Spinal cord (tissue), 10 donors: ENCODE measurements around the gene ESRRG. TPM values are rescaled to one million over a fixed set of nuclear protein-coding genes. Genes with fewer than 3 reads are reported as not detected.
A peak's percentile ranks its signal among the peaks of the same experiment; 100 is the strongest.

Source experiments
- DNase-seq, 6 donors: peaks; one replicate each; pipeline versions ENCODE4 v3.0.0 to v3.0.0-alpha.2; 2013 to 2015; ENCODE audit warnings: low spot score in 6 of 6, low read depth in 4 of 6
- H3K27ac ChIP-seq: one replicate; pipeline ENCODE4 v1.5.1; 2013; ENCODE audit warnings: low read depth, low read length, control low read depth
- H3K27me3 ChIP-seq: one replicate; pipeline ENCODE4 v1.6.1; 2013; ENCODE audit warnings: low read length; ENCODE audit not compliant: control insufficient read depth, insufficient read depth
- H3K36me3 ChIP-seq: one replicate; pipeline ENCODE4 v1.6.1; 2013; ENCODE audit warnings: low read length; ENCODE audit not compliant: control insufficient read depth, insufficient read depth
- H3K4me1 ChIP-seq: one replicate; pipeline ENCODE4 v1.6.1; 2013; ENCODE audit warnings: low read length; ENCODE audit not compliant: control insufficient read depth, insufficient read depth
- H3K4me3 ChIP-seq: one replicate; pipeline ENCODE4 v1.5.1; 2013; ENCODE audit warnings: low read depth, low read length, control low read depth
- H3K9me3 ChIP-seq: one replicate; pipeline ENCODE4 v1.6.1; 2013; ENCODE audit warnings: low read length; ENCODE audit not compliant: control insufficient read depth, insufficient read depth
- WGBS: methylation state at CpG from one replicate; pipeline ENCODE4 v1.1.5; 2013; ENCODE audit warnings: missing lambda C conversion rate; ENCODE audit not compliant: insufficient coverage; 5-methylcytosine and 5-hydroxymethylcytosine counted together
- polyA plus RNA-seq, 2 donors: library from polyadenylated mRNA; unstranded; fragments of 120-200 nt; gene quantifications; one replicate each; pipeline ENCODE4 v1.2.1, GENCODE V29; 2013; ENCODE audit not compliant: insufficient read length in 2 of 2
- total RNA-seq, 2 donors: library from RNA; depleted of rRNA in 1 of 2; stranded (reverse); fragments of 120-200 nt in 1 of 2; fragments of >200 nt in 1 of 2; gene quantifications; one replicate each; pipeline versions ENCODE4 v1.2.3 to v1.2.4, GENCODE V29; 2013 to 2014
- donor health status: healthy.

The ESRRG gene
- total and polyA plus RNA-seq, 4 donors, result 14.1 to 48.4 (median 34.8) TPM

DNA sequence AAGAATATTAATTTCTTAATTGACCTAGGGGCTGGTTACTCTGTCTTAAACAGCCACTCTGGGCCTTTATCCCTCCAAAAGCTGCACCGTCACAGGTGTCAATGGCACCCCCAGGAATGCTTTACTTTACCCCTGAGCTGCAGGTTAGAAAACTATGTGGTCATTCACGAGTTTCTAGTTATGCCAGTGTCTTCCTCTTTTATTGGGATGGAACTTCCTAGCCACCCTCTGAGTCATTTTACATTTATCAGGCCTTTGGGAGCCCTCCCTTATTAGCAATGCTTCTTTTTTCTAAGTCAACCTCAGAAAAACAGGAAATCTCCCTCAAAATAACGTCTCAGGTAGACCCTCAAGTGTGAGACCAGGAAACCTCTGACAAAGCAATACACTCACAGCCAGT is 240.6 kb downstream of the ESRRG start:
- Histone ChIP-seq H3K9me3 (peaks cover 1% of the 10 kb centered on the region), H3K4me1 (no peaks in the 10 kb centered on the region), H3K4me3 (no peak overlapping the region), H3K36me3 (no peaks in the 10 kb centered on the region), H3K27ac (no peak overlapping the region), H3K27me3 (no peaks in the 10 kb centered on the region)
- 93% methylated on average over 2 of the region's 3 CpGs for WGBS
- no peak for DNase-seq

GRCh38 chr1:216478238-216478637 is 245.0 kb downstream of the ESRRG start:
- Histone ChIP-seq H3K9me3 (peaks cover 1% of the 10 kb centered on the region), H3K4me3 (no peak overlapping the region), H3K36me3 (no peaks in the 10 kb centered on the region), H3K4me1 (no peaks in the 10 kb centered on the region), H3K27me3 (no peaks in the 10 kb centered on the region), H3K27ac (no peak overlapping the region)
- DNase-seq, result no peak
- WGBS, result 91% methylated on average over 7 of the region's 8 CpGs

GRCh38 chr1:216476341-216476740 is 246.9 kb downstream of the ESRRG start:
- DNase-seq, result peak in 1 of 6 donors; percentile 7
- Histone ChIP-seq H3K27ac (no peak overlapping the region), H3K4me1 (no peaks in the 10 kb centered on the region), H3K4me3 (no peak overlapping the region), H3K9me3 (peaks cover 1% of the 10 kb centered on the region), H3K36me3 (no peaks in the 10 kb centered on the region), H3K27me3 (no peaks in the 10 kb centered on the region)
- WGBS, result no CpG with 5 or more reads among the region's 1 CpG

DNA sequence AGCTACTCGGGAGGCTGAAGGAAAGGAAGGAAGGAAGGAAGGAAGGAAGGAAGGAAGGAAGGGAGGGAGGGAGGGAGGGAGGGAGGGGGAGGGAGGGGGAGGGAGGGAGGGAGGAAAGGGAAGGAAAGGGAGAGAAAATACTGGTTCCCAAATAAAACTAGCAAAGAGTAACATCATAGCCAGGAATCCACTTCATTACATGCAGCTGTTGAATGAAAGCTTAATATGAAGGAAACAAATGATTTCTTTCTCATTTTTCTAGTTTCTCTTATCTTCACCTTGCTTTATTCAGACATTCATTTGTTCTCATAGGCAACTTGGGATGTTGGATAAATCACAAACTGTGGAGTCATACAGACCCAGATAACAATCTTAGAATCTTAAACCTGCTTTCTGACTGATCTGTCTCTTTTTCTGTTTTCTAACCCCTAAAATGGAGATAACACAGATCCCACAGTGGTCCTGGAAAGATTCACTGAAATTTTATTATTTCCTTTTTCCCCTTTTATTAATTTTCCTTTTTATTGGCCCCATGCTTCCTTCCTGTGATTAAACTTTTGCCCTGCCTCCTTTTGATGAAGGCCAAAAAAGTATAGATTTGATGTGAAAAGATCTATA is 247.5 kb downstream of the ESRRG start:
- H3K27ac ChIP-seq, result no peak overlapping the region
- no peaks in the 10 kb centered on the region for H3K36me3 ChIP-seq
- no peaks in the 10 kb centered on the region for H3K27me3 ChIP-seq
- no peak overlapping the region for H3K4me3 ChIP-seq
- no CpG with 5 or more reads among the region's 1 CpG for WGBS
- H3K4me1 ChIP-seq, result no peaks in the 10 kb centered on the region
- H3K9me3 ChIP-seq, result peaks cover 1% of the 10 kb centered on the region
- no peak for DNase-seq

- DNase-seq, result no peak
- no peak overlapping the region for H3K27ac ChIP-seq
- H3K27me3 ChIP-seq, result no peaks in the 10 kb centered on the region
- no peak overlapping the region for H3K4me3 ChIP-seq
- WGBS, result no CpG with 5 or more reads among the region's 3 CpGs
- H3K36me3 ChIP-seq, result no peaks in the 10 kb centered on the region
- H3K9me3 ChIP-seq, result no peaks in the 10 kb centered on the region
- H3K4me1 ChIP-seq, result no peaks in the 10 kb centered on the region
Measured at GRCh38 chr1:216466162-216466801, 256.9 kb downstream of the ESRRG start.

- no peaks in the 10 kb centered on the region for H3K4me1 ChIP-seq
- no peak overlapping the region for H3K4me3 ChIP-seq
- no peaks in the 10 kb centered on the region for H3K27me3 ChIP-seq
- no peak for DNase-seq
- no peaks in the 10 kb centered on the region for H3K36me3 ChIP-seq
- no CpG with 5 or more reads among the region's 1 CpG for whole genome bisulfite sequencing
- H3K27ac ChIP-seq, result no peak overlapping the region
- no peaks in the 10 kb centered on the region for H3K9me3 ChIP-seq
Measured at GRCh38 chr1:216464489-216464888, 258.7 kb downstream of the ESRRG start.

- Histone ChIP-seq H3K27ac (no peak overlapping the region), H3K9me3 (no peaks in the 10 kb centered on the region), H3K36me3 (no peaks in the 10 kb centered on the region), H3K4me3 (no peak overlapping the region), H3K27me3 (no peaks in the 10 kb centered on the region), H3K4me1 (no peaks in the 10 kb centered on the region)
- WGBS, result no CpG with 5 or more reads among the region's 3 CpGs
- DNase-seq, result no peak
Measured at GRCh38 chr1:216462066-216462775, 261.0 kb downstream of the ESRRG start.

- Histone ChIP-seq H3K9me3 (no peaks in the 10 kb centered on the region), H3K4me1 (no peaks in the 10 kb centered on the region), H3K27ac (no peak overlapping the region), H3K36me3 (no peaks in the 10 kb centered on the region), H3K27me3 (no peaks in the 10 kb centered on the region), H3K4me3 (no peak overlapping the region)
- no peak for DNase-seq
Measured at GRCh38 chr1:216461466-216461865, 261.8 kb downstream of the ESRRG start.

DNA sequence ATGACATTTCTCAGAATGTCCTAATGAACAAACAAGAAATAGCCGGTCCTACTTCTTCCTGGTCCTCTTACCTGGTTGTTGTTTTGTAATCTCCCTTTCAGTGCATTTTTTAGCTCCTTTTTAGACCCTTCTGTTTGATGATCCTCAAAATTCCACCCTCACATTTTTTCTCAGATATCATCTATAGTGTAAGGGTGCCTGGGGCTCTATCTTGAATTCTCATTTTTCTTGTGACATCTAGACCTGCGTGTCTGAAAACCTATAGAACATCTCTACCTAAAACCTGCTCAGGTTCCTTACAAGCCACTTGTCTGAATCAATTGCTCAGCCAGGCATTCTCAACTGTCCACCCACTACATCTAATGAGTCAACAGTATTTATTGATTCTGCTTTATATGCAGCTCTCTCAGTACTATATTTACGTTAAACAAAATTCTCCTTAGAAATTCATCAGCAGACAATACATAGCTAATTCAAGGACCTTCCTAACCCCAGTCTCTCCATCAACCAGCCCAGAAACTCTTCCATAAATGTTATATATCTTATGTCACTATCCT is 263.5 kb downstream of the ESRRG start:
- Histone ChIP-seq H3K4me3 (no peak overlapping the region), H3K9me3 (no peaks in the 10 kb centered on the region), H3K27ac (no peak overlapping the region), H3K4me1 (no peaks in the 10 kb centered on the region), H3K27me3 (no peaks in the 10 kb centered on the region), H3K36me3 (no peaks in the 10 kb centered on the region)
- WGBS, result 100% methylated on average over 2 of the region's 3 CpGs
- DNase-seq, result no peak

DNA sequence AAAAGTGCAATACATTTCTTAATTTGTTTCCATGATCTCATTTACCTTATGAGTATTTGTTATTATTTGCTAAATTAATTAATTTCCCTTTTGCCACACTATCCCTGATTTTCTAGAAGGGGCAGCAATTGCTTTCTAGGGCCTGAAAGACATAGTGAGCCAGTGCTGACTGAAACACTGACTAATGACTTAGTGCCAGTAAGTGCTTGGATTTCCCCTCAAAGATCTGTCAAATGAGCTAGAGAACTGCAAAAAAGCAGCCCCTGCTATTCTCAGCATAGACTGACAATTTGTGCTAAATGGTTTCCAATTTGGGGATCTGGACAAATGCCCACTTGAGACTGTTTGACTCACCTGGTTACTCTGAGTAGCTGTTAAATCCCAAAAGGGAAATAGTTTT is 264.4 kb downstream of the ESRRG start:
- Histone ChIP-seq H3K4me1 (no peaks in the 10 kb centered on the region), H3K36me3 (no peaks in the 10 kb centered on the region)
- no peak for DNase-seq

More for the DNA sequence above, 264.4 kb downstream of the ESRRG start:
- no peak overlapping the region for H3K27ac ChIP-seq
- H3K27me3 ChIP-seq, result no peaks in the 10 kb centered on the region
- no peaks in the 10 kb centered on the region for H3K9me3 ChIP-seq
- H3K4me3 ChIP-seq, result no peak overlapping the region
